Right cardiac atrium (tissue), 5 donors: ENCODE results near the gene APOA1. TPM values are rescaled to one million over a fixed set of nuclear protein-coding genes. Genes with fewer than 3 reads are reported as not detected.
"Not testable (repeated sequence)": the region's sequence is repeated elsewhere in the genome, so short reads cannot be mapped to it uniquely, and the experiment has no call there.

Source experiments
- ATAC-seq, 2 donors: fragments of 200-7000 bp; cut with Tn5 transposase; one replicate each; pipeline versions ENCODE4 v1.8.0 to v1.9.1; 2020; ENCODE audit warnings: moderate library complexity in 2 of 2, mild to moderate bottlenecking in 1 of 2
- DNase-seq, 3 donors: peaks; one replicate each; pipeline ENCODE4 v3.0.0-alpha.2; 2020
- H3K27ac ChIP-seq: one replicate; pipeline ENCODE4 v1.5.1; 2013; ENCODE audit warnings: mild to moderate bottlenecking, low read length, control low read depth, moderate library complexity
- H3K27me3 ChIP-seq: one replicate; pipeline ENCODE4 v1.6.1; 2013; ENCODE audit not compliant: control insufficient read depth, insufficient read depth
- H3K4me1 ChIP-seq: one replicate; pipeline ENCODE4 v1.6.1; 2013; ENCODE audit warnings: low read length; ENCODE audit not compliant: control insufficient read depth, insufficient read depth
- H3K4me3 ChIP-seq: one replicate; pipeline ENCODE4 v1.5.1; 2013; ENCODE audit warnings: low read length, control low read depth
- H3K9me3 ChIP-seq: one replicate; pipeline ENCODE4 v1.6.1; 2013; ENCODE audit warnings: low read length; ENCODE audit not compliant: control insufficient read depth
- WGBS: extraction: QIAGEN DNeasy Blood & Tissue Kit; methylation state at CpG from one replicate; pipeline ENCODE4 v1.1.7; 2013; 5-methylcytosine and 5-hydroxymethylcytosine counted together
- intact Hi-C, 4 donors: fragments of 100-400 bp; cut with DNase I; formaldehyde crosslinking; loops; one replicate each; pipeline versions ENCODE4 v1.11.0 to v1.14.0; 2022 to 2023
- polyA plus RNA-seq: library from polyadenylated mRNA; stranded (reverse); fragments of 200-250 nt; gene quantifications from one replicate; pipeline ENCODE4 v1.2.3, GENCODE V29; 2013
- total RNA-seq, 4 donors: library from RNA; stranded (reverse); fragmentation: NEBNext Ultra II Directional; extraction: Animal tissue kit (Norgen Biotek cat#: 25700); gene quantifications; one replicate each; pipeline ENCODE4 v1.2.1, GENCODE V29; 2021
- donor health status: healthy with polysubstance abuse.
- donor health status: DM: no; HTN: yes; CAD: no.
- donor health status: DM: no; HTN: no; CAD: no.
- donor health status: DM: no; HTN: yes; CAD: no; lungs with severe emphysema.
- donor health status: DM: yes; HTN: yes; CAD: no.

The APOA1 gene
- total and polyA plus RNA-seq, 5 donors = 5.2 to 43.0 (median 6.2) TPM

DNA sequence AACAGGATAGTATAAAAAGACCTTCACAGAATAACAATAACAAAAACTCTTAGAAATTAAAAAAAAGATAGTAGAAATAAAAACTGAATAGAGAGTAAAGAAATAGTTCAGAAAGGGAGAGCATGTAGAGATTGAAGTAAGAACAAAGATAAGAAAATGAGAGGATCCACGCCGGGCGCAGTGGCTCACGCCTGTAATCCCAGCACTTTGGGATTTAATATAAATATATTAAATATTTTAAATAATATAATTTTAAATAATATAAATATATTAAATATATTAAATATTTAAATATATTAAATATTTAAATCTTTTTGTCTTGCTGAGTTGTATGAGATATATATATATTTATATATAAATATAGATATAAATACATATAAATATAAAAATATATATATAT is 25.3 kb downstream of the APOA1 start:
- WGBS = 94% methylated on average over 4 of the region's 4 CpGs
- no peaks in the 10 kb centered on the region for H3K9me3 ChIP-seq
- no peaks in the 10 kb centered on the region for H3K27me3 ChIP-seq
- H3K27ac ChIP-seq = no peak overlapping the region
- no peak for ATAC-seq
- H3K4me3 ChIP-seq = no peak overlapping the region
- no peaks in the 10 kb centered on the region for H3K4me1 ChIP-seq
- DNase-seq = no peak
- intact Hi-C loops = no loop called here

DNA sequence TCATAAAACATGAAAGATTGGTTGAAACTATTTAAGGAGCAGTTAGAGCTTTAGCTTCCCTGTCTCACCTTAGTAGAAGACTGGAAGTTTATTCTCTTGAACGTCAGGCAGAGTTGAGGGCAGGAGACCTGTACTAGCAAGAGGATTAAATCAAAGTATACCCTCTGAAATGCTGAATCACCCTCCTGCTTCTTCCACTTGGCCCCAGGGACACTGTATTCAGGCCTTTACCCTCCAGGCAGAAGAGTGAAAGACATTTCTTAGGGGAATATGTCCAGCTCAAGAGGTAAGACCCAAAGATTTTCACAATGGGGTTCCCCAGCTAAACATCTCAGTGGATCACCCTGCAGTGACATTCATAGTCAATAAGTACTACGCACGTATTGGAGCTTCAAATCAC is 26.2 kb downstream of the APOA1 start:
- H3K4me1 ChIP-seq = no peaks in the 10 kb centered on the region
- H3K27ac ChIP-seq = no peak overlapping the region
- H3K9me3 ChIP-seq = no peaks in the 10 kb centered on the region
- intact Hi-C loops = no loop called here
- no peak for ATAC-seq
- DNase-seq = no peak
- H3K27me3 ChIP-seq = no peaks in the 10 kb centered on the region
- 83% methylated on average over 3 of the region's 3 CpGs for WGBS
- H3K4me3 ChIP-seq = no peak overlapping the region

DNA sequence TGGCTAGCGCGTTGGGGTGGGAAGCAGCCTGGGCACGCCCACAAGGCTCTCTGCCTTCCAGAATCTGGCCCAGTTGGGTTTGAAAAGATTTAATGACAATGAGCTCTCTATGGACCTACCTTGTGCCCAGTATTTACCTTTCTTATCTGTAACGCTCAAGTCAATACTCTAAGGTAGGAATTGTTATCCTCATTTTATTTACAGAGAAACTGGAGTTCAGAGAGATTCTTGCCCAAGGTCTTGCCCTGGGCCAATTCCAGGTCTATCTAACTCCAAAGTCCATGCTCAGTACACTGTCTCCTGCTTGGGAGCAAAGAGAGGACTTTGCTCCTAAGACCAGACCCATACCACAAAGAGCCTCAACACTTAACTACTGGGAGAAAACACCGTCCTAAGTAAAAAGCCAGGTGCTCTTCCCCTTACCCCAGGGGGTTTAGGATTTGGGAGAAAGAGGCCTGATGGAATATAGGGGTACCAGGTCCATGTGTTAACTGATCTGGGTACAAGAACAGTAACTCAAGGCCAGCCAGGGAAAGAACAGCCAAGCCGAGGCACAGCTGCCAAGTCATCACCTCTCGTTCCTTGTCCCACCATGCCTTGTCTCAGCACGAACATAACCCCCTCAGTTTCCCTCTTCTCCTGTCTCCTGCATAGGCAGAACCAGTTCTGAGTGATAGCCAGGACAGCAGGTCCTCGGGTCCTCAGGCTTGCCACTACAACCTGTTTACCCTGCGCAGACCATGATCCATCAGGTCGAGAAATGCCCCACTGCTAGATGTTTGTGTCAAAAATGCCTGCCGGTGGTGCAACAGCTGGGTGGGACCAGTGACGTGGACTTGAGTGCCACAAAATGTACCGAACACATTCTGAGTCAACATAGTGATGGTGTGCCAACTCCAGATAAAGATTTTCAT is 28.9 kb downstream of the APOA1 start:
- no peaks in the 10 kb centered on the region for H3K9me3 ChIP-seq
- 84% methylated on average over 14 of the region's 14 CpGs for WGBS
- DNase-seq = no peak
- no peaks in the 10 kb centered on the region for H3K27me3 ChIP-seq
- H3K27ac ChIP-seq = no peak overlapping the region
- peak in 1 of 2 donors; percentile 24 for ATAC-seq
- no peak overlapping the region for H3K4me3 ChIP-seq
- H3K4me1 ChIP-seq = no peaks in the 10 kb centered on the region
- intact Hi-C loops = no loop called here

DNA sequence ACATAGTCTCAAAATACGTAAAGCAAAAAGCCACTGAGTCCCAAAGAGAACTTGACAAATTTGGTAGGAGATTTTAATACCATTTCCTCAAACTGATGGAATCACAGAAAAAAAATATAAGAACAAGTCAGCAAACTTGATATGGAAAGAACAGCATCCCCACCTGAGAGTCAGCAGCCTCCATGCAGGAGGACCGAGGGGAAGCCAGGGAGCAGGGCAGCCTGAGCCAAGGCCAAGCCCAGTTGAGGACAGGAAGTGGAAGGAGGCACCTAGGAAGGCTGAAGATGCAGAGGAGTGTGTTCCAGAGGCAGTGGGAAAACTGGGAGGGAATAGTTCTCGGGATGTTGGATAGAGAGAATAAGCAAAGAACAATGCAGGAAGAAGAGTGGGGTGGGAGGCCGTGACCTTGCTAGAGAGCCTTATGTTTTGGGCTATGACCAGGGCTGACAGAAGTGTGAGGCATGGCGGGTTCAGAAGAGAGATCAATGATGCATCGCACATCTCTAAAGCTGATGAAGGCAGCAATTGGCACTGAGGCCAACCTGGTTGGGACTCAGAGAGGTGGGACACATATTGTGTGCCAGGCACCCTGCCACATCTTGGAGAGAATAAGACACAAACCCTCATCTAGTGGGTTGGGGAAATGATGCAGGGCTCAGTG is 29.7 kb downstream of the APOA1 start:
- WGBS = 89% methylated on average over 6 of the region's 6 CpGs
- Histone ChIP-seq H3K27ac (no peak overlapping the region), H3K27me3 (no peaks in the 10 kb centered on the region), H3K4me3 (no peak overlapping the region), H3K9me3 (no peaks in the 10 kb centered on the region), H3K4me1 (no peaks in the 10 kb centered on the region)
- no peak for DNase-seq
- no peak for ATAC-seq
- intact Hi-C loops = no loop called here

DNA sequence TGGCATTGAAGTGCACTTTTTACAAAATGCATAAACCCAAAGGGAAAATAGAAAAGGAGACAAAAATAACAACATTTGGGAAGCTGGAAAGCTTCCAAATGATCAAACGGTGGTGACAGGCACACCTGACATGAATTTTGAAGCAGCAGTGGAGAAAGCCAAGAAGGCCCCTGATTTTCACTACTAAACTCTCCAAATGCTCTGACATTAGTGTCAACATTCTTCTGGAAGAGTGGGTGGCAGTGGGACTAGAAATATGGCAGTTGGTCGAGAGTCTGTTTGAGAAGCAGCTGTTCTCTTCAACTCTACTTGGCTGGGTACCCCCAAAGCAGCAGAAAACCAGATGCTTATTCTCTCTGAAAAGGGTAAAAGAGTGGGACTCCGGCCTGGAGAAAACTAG is 33.4 kb downstream of the APOA1 start:
- no peak for DNase-seq
- WGBS = 59% methylated on average over 3 of the region's 3 CpGs
- intact Hi-C loops = no loop called here

DNA sequence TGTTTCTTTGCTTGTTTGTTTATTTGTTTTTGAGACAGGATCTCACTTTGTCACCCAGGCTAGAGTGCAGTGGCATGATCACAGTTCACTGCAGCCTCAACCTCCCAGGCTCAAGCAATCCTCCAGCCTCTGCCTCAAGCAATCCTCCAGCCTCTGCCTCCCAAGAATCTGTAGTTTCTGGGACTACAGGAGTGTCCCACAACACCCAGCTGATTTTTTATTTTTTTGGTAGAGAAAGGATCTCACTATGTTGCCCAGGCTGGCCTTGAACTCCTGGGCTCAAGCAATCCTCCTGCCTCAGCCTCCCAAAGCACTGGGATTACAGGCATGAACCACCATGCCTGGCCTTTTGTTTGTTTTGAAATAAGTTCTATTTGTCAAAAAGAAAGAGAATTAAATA is 35.8 kb downstream of the APOA1 start:
- H3K4me1 ChIP-seq, intact Hi-C loops, H3K4me3 ChIP-seq, H3K9me3 ChIP-seq, ATAC-seq, H3K27me3 ChIP-seq, DNase-seq, H3K27ac ChIP-seq: not testable (repeated sequence)

More for the DNA sequence above, 33.4 kb downstream of the APOA1 start:
- Histone ChIP-seq H3K9me3 (no peaks in the 10 kb centered on the region), H3K4me3 (no peak overlapping the region), H3K27ac (no peak overlapping the region), H3K4me1 (no peaks in the 10 kb centered on the region), H3K27me3 (no peaks in the 10 kb centered on the region)
- ATAC-seq = no peak

DNA sequence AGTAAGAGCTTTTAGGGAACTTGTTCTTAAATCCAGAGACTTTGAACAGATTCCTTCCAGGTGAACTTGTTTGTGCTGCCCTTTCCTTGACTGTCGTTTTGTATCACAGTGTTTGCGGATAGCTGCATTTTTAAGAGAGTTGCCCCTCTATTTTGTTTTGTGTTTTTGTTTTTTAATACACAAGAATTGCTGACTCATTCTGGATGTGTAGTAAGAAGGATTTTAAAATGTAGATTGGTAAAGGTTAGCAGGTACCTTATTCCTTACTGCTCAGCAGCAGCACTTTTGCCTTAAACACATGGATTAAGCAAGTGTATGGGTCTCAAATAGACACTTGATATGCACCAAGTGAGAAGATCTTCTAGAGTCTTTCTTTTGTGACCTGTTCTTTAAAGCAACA is 36.8 kb downstream of the APOA1 start:
- WGBS = 94% methylated on average over 2 of the region's 2 CpGs
- ATAC-seq = no peak
- intact Hi-C loops = no loop called here
- Histone ChIP-seq H3K27me3 (peaks cover 2% of the 10 kb centered on the region), H3K27ac (no peak overlapping the region), H3K4me1 (no peaks in the 10 kb centered on the region), H3K4me3 (no peak overlapping the region), H3K9me3 (no peaks in the 10 kb centered on the region)
- no peak for DNase-seq

DNA sequence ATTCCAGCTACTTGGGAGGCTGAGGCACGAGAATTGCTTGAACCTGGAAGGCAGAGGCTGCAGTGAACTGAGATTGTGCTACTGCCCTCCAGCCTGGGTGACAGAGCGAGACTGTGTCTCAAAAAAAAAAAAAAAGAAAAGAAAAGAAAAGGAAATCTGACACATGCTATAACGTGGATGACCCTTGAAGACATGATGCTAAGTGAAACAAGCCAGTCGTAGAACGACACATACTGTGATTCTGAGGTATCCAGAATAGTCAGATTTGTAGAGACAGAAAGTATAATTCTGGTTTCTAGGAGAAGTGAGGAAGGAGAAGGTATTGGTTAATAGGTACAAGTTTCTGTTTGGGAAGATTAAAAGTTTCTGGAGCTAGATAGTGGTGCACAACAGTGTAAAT is 39.1 kb downstream of the APOA1 start:
- Histone ChIP-seq H3K4me3 (no peak overlapping the region), H3K9me3 (no peaks in the 10 kb centered on the region), H3K27me3 (peaks cover 2% of the 10 kb centered on the region), H3K4me1 (no peaks in the 10 kb centered on the region), H3K27ac (no peak overlapping the region)
- 78% methylated on average over 5 of the region's 5 CpGs for WGBS
- DNase-seq (no peak), ATAC-seq (no peak)
- intact Hi-C loops = loop anchor here in 3 of 4 donors (5.0 to 10.0 kb wide), 2 partner anchors 309 to 426 kb away; no protein-coding TSS in a partner anchor

DNA sequence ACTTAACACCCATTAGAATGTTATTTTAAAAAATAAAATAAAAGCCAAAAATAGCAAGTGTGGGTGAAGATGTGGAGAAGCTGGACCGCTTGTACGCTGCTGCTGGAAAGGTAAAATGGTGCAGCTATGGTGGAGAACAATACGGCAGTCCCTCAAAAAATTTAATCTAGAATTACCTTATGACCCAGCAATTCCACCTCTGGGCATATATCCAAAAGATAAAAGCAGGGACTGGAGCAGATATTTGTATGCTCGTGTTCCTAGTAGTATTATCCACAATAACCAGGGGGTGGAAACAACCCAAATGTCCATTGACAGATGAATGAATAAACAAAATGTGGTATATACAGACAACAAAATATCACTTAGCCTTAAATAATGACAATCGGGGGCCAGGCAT is 39.6 kb downstream of the APOA1 start:
- WGBS = 56% methylated on average over 5 of the region's 5 CpGs
- Histone ChIP-seq H3K27ac (no peak overlapping the region), H3K9me3 (no peaks in the 10 kb centered on the region), H3K4me3 (no peak overlapping the region), H3K4me1 (no peaks in the 10 kb centered on the region), H3K27me3 (peaks cover 2% of the 10 kb centered on the region)
- DNase-seq = no peak
- ATAC-seq = peak in 1 of 2 donors; percentile 32
- intact Hi-C loops = loop anchor here in 3 of 4 donors (5.0 to 10.0 kb wide), 2 partner anchors 309 to 427 kb away; no protein-coding TSS in a partner anchor

DNA sequence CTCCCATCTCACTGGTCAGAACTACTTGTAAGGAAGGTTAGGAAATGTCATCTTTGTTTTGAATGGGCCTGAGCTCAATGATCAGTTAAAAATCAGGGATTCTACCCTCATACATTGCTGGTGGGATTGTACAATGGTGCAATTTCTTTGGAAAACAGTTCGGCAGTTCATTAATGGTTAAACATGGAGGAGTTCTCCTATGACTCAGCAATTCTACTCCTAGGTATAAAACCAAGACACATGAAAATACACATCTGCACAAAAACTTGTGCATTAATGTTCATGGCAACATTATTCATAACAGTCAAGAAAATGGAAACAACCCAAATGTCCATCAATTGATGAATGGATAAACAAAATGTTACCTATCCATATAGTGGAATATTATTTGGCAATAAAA is 40.9 kb downstream of the APOA1 start:
- intact Hi-C loops = loop anchor here in 3 of 4 donors (5.0 to 10.0 kb wide), 2 partner anchors 311 to 428 kb away; no protein-coding TSS in a partner anchor
- H3K27ac ChIP-seq = no peak overlapping the region

DNA sequence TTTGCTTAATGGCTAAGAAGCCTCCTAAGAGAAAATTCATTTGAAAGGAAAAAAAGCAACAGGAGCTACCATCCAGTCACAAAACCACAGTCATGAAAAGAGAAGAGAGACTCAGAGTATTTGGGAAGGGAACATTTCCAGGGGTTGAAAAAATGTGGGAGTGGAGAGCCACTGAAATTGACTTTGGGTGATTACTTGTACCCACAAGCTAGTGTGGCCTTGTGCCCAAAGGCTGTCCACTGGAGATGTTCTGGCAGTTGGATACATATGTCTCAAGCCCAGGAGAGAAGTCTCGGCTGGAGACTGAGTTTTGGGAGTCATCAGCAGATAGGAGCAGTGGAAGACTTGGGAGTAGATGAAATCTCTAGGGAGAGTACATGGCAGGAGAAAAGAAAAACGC is 42.6 kb downstream of the APOA1 start:
- H3K27ac ChIP-seq = no peak overlapping the region
- no peak for ATAC-seq
- no peak for DNase-seq
- intact Hi-C loops = loop anchor here (5.0 to 10.0 kb wide), 3 partner anchors 42 to 430 kb away; partner anchors contain the start of gene APOA1 (in 3 of the 4)
- 79% methylated on average over 2 of the region's 2 CpGs for WGBS
- no peaks in the 10 kb centered on the region for H3K9me3 ChIP-seq
- H3K4me1 ChIP-seq = no peaks in the 10 kb centered on the region
- H3K4me3 ChIP-seq = no peak overlapping the region
- peaks cover 2% of the 10 kb centered on the region for H3K27me3 ChIP-seq

More for the DNA sequence above, 40.9 kb downstream of the APOA1 start:
- DNase-seq = no peak
- WGBS = 93% methylated on average over 1 of the region's 1 CpG
- Histone ChIP-seq H3K4me3 (no peak overlapping the region), H3K27me3 (peaks cover 2% of the 10 kb centered on the region), H3K9me3 (no peaks in the 10 kb centered on the region), H3K4me1 (no peaks in the 10 kb centered on the region)
- no peak for ATAC-seq
